Effector CD4-positive, alpha-beta T cell (primary cell): Measurements from ENCODE around the gene GUCA2A.

ENCODE experiments used
- DNase-seq: peaks from one replicate; pipeline ENCODE4 v3.0.0-alpha.2; 2020

The GUCA2A gene

GRCh38 chr1:42176902-42177519 lies 12.5 kb upstream of the GUCA2A start:
- DNase-seq, result no peak

- no peak for DNase-seq
Observed at GRCh38 chr1:42175314-42176054, 10.9 kb upstream of the GUCA2A start.

DNA sequence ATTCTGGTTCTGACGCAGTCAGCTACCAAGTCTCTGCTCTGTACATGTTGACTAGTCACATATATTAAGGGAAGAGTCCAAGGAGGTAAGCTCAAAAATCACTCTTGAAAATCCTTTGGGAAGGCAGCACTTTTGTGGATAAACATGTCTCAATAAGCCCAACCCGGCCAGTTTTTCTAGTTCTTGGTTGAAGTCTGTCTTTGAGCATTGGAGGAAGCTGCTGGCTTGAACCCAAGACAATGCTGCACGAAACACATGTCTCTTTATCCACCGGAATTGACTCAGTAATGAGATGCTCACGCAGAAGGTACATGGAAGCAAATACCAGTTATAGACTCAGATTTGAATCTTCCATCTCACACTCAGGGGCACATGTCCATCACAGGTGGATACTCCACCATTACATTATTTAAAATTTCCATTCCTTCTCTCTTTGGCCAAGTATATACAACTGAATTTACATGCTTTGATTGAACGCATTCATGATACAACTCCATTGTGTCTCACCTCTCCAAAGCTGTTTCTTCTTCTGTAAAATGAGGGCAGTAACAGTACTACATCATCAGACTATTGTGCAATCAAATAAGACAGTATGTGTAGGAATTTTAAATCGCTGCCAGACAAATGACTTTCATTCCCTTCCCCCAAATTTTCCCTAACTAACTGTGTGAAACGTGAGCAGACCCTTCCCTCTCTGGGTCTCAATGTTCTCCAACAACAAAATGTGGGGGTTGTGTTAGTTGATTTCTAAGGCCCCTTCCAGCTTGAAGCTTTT lies 9.6 kb upstream of the GUCA2A start:
- DNase-seq, result no peak

DNA sequence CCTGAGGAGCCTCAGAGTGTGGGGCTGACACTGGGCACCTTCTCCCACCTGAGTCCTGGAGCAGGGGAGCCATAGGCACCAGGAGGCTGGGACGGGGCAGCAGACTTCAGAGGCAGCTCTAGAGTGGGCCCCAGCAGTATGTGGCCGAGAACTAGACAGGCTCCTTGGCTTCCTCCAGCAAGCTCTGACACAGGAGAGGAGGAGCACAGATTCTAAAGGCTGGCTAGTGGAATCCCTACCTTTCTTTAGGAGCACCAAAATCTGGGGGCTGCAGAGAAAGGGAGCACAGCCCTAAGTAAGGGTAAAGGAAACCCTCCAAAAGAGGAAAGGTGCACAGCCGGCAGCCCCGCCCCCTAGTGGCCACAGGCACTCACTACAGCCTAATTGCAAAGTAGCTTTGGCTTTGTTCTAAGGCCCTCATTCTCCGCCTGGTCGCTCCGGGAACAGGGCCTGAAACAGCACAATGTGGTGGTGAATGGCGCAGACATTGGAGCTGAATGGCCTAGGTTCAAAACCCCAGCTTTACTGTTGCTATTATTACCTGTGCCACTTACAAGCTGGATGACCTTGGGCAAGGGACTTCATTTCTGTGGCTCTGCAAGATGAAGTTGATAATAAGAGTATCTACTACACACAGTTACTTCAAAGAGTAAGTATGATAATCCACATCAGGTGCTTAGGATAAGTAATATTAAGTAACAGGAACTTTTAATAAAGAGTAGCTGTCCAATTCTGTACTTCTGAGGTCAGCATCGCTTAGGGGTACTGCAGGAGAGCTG lies 8.8 kb upstream of the GUCA2A start:
- peak; percentile 60 for DNase-seq

GRCh38 chr1:42172381-42173133 lies 8.0 kb upstream of the GUCA2A start:
- DNase-seq, result no peak

DNA sequence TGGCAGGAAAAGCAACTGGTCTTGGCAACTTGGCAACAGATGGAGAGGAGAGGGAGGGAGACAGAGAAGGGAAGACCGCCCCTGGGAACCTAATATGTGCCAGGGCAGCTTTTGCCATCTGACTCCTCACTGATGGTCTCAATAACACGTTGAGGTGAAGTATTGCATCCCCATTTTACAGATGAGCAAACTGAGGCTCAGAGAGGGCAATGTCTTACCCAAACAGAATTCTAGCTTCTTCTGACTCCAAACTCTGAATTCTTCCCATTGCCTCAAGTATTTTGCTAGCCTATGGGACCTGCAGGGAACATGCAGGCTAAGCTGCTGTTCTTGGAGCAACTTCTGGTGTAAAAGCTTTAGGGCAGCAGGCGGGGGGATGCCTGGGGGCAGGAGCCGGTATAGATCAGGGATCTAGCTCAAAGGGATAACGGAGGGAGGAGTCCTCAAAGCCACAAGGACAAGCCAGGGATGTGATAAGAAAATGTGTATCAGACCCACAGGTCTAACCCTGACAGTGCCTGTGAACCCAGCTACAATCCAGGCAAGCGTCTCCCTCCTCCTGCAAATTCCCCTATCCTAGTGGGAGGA lies 7.2 kb upstream of the GUCA2A start:
- DNase-seq, result no peak

- no peak for DNase-seq
Observed at GRCh38 chr1:42170779-42171621, 6.5 kb upstream of the GUCA2A start.

DNA sequence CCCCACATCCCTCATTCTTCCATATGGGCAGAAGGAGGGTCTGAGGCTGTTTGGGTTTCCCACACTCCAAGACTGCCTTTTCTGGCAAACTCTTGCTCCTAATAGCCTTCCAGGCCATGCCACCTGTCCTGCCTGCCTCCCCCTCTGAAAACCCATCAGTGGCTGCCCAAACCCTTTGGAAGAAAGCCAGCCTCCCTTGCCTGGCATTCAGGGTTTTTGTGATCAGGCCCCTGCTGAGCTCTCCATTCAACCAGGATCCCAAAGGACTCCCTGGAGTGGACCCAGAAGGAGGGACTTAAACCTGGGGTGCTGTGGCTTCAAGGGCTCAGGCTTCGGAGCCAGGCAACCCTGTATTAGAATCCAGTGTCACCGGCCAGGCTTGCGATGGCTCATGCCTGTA lies 4.2 kb upstream of the GUCA2A start:
- DNase-seq, result no peak

DNA sequence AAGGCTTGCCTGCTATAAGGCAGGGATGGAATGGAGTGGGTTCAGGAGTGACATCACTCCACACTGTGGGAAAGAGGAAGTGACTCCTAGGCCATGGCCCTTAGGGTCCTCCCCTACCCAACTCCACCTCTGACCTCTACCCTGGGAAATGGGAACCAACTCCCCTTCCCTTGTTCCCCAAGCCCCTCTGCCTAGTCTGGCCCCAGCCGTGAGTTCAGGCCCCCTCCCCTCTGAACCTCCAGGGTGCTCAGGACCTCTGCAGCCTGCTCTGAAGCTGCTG lies 3.8 kb upstream of the GUCA2A start:
- DNase-seq, result no peak

DNA sequence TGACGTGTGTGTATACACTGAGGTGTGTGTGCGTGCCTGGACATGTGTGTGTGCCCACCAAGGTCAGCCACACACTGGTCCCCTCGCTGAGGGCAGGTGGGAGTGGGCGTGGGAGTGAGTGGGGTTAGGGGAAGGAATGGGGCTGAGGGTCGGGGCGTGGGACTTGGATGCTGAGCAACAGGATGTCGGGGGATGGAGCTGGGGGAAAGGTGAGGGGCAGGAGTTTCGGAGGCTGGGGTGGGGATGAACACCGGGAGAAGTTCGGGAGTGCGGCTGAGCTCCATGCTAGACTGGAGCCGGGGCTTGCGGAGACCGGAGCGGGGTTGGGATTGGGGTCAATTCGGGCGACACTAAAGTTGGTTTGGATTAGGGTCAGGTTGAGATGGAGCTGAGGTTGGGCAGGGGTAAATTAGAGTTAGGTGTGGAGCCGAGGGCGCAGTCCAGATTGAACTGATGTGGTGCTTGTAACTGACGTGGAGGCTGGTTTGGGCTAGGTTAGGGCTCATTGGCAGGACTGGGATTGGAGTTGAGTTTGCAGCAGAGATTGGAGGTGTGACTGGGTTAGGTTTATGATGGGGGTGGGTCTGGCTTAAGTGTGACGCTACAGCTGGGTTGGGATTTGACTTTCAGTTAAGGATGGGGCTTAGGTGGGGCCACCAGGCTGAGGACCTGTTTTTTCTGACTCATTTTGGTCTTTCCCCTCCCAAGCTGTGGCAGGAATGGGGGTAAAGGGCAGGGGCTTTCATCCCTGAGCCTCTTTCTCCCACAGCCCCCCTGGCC lies 3.3 kb upstream of the GUCA2A start:
- no peak for DNase-seq

GRCh38 chr1:42165511-42166210 lies 1.1 kb upstream of the GUCA2A start:
- DNase-seq, result no peak

DNA sequence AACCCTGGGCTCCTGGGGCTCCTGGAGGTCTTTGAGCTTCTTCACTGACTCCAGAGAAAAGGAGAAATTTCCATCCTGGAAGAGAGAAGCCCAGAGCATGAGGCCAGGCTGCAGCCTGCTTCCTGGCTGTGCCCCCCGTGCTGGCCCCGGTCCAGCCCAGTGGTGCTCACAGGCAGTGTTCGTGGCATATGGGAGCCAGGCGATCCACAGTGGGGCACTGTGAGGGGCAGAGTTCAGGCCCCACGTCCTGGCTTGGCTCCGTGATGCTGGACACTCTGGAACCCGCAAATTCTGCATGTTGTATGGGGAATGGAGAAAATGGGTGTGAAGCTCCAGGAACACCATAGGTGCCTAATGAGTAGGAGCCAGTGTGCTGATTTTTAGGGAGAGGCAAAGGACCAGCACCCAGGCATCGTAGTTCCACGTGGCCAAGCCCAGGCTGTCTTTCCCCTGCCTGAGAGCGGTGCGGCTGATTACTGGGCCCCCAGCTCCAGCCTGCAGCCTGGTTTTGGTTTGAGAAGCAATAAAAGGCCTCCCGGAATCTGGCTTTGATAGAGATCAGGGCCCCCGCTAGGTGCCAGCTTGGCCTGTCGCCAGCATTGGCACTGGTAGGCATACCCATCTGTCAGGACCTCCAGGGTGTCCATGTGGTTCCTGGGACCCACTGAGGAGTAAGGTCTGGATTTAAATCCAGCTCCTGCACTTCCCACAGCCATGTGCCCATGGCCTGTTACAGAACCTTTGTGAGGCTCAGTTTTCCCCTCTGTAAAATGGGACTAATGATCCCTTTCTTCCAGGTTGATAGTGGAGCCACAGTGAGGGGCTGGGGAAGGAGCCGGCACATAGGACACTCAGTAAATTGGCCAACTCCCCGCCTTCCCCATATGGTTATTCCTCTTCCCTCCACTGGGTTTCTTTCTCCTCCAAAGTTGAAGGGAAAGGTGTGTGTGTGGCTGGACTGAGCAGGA lies 725 bp downstream of the GUCA2A start:
- DNase-seq, result no peak

DNA sequence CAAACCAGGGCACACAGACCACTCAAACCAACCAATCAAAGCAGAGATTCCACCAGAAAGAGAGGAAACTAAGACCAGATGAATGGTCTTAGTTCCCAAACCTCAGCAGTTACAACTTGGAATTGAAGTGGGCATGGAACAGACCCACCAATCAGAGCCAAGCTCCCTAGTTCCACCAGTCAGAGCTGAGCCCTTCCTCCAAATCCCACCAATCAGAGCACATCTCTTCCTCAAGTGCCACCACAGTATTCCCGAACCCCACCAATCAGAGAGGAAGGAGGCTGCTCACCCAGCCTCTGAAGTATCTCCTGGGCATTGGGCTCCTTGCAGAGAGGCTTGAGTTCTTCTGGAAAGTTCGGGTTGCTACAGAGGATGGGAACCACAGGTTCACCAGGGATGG lies 1.4 kb downstream of the GUCA2A start:
- no peak for DNase-seq

DNA sequence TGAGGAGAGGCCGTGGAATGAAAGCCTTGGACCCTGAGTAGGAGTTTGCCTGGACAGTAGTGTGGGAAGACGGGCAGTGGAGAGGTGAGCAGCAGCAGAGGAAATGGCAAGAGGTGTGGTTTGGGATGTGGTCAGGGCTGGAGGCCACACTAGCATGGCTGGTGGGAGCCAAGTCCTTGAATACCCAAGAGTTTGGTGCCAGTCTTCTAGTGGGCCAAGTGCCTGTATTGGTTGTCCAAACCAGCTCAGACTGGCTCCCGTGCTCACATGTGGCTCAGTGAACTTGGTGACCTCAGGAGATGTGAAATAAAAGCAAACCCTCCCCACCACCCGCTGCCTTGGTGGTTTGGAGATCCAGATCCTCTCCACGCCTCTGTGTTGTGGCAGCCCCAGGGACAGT lies 2.4 kb downstream of the GUCA2A start:
- no peak for DNase-seq

GRCh38 chr1:42158189-42158588 lies 6.4 kb downstream of the GUCA2A start:
- DNase-seq, result no peak

- DNase-seq, result no peak
Observed at GRCh38 chr1:42157667-42158066, 6.9 kb downstream of the GUCA2A start.

GRCh38 chr1:42155362-42155761 lies 9.2 kb downstream of the GUCA2A start:
- DNase-seq, result no peak

DNA sequence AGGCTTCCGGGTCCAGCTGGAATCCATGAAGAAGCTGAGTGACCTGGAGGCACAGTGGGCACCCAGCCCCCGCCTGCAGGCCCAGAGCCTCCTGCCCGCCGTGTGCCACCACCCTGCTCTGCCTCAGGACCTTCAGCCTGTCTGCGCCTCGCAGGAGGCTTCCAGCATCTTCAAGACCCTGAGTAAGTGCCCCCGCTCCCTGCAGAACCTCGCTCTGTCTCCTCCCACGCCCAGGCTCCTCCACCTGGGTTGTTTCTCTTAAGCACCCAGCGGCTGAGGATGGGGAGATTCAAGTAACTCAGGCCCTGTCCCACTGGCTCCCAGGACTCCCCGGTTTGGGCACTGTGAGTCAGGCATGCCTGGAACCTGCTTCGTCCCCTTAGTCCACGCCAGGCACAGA lies 9.9 kb downstream of the GUCA2A start:
- no peak for DNase-seq

DNA sequence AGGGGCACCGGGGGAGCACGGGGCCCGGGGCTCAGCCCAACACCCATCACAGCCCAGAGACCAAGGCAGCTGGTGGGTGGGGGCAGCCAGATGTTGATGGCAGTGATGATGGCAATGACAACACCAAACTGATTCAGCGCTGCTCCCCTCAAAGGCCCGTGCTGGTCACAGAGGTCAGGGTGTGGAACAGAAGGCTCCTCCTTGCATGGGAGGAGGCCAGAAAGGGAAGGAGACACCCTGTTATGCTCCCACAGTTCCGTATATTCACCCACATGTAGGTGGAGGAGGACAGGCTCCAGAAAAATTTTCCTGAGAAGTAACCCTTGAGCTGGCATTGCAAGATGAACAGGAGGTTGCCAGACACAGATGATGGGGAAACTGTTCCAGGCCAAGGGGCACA lies 10.9 kb downstream of the GUCA2A start:
- DNase-seq, result no peak
